Endothelial cell of umbilical vein (primary cell): Measurements from ENCODE around the gene ATP4A.

ENCODE experiments used
- CTCF ChIP-seq, 2 donors: IDR thresholded peaks; 1 replicate in 1 of 2; 2 replicates in 1 of 2; pipeline ENCODE4 v1.5.1; 2011; ENCODE audit warnings: low read length in 2 of 2, mild to moderate bottlenecking in 2 of 2, moderate library complexity in 2 of 2, control low read depth in 1 of 2, inconsistent platforms in 1 of 2, low read depth in 1 of 2; ENCODE audit not compliant: insufficient read depth in 1 of 2; ENCODE audit errors: extremely low read depth in 1 of 2
- EZH2 ChIP-seq: IDR thresholded peaks from 2 replicates; pipeline ENCODE4 v1.6.1; 2012; ENCODE audit warnings: borderline replicate concordance, low read depth, mild to moderate bottlenecking, moderate library complexity, low read length, inconsistent platforms; ENCODE audit not compliant: severe bottlenecking
- GATA2 ChIP-seq: IDR thresholded peaks from 2 replicates; pipeline ENCODE4 v1.7.0; 2011; ENCODE audit warnings: low read depth, mild to moderate bottlenecking, moderate library complexity, mixed read lengths, low read length; ENCODE audit not compliant: insufficient read length, insufficient read depth
- MAX ChIP-seq: IDR thresholded peaks from 2 replicates; pipeline ENCODE4 v1.6.1; 2011; ENCODE audit not compliant: insufficient read depth, insufficient read length
- MYC ChIP-seq: IDR thresholded peaks from one replicate; pipeline ENCODE4 v1.6.1; 2011; ENCODE audit warnings: mild to moderate bottlenecking, low read depth, low read length
- POLR2A ChIP-seq: IDR thresholded peaks from 2 replicates; pipeline ENCODE4 v1.6.1; 2012; ENCODE audit warnings: low read depth, mild to moderate bottlenecking, control low read depth, low read length

GRCh38 chr19:35525873-35526272 is 37.6 kb downstream of the ATP4A start:
- TF ChIP-seq CTCF (IDR thresholded peaks at IDR 0.05; ENCODE audit: extremely low read depth in 1 of 2, insufficient read depth in 1 of 2, low read depth in 1 of 2, low read length in 2 of 2): no peak
- no peak for TF ChIP-seq EZH2
- TF ChIP-seq POLR2A: no peak
- TF ChIP-seq MYC: no peak
- no peak for TF ChIP-seq MAX
- no peak for TF ChIP-seq GATA2
